Activated CD8-positive, alpha-beta memory T cell treated with anti-CD3 and anti-CD28 coated beads, Interleukin-2, amount 50 U/mL, for 24 hours (primary cell): ENCODE data around the gene ST3GAL2.

Source experiments
- DNase-seq: peaks from one replicate; pipeline ENCODE4 v3.0.0-alpha.2; 2020; ENCODE audit errors: extremely low read depth

Gene ST3GAL2

DNA sequence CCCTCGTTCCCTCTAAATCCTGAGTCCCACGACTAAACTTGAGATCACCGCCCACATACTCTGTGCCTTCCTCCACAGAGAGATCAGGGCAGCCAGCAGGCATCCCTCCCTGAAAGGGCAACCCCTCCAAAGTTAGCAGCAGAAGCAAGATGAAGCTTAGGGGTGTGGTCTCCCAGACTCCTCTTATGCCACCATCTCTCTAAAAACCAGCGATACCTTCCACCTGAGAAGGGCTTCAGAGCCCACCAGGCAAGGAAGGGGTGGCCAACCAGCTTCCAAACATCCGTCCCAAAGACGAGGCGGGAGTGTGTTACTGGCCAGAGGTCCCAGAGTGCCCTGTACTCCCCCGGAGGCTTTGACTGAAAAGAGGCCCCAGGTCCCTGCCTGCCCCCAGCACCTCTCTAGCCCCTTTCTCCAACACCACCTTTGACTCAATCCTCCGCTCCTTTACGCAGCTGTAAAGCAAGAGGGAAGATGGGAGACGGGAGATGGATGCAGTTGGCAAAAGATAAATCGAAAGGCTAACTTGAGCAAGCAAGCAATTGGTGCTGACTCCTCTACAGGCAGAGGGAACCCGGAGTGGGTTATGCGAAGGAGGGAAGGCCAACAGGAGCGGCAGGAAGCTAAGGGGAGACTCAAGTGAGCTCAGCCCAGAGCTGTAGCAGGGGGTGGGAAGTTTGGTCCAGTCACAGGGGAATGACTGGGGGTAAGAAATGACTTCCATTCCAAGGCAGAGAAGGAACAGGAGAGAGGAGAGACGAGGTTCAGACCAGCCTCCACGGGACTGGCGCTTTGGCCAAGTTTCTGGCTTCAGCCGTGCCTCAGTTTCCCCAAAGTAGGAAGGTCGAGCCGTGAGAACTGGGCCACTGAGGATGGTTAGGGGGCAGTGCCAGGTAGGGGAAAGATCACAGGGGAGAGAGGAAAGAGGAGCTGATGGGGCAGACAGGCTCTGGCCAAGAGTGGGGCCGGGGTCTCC lies 1.0 kb downstream of the ST3GAL2 start:
- no peak for DNase-seq

DNA sequence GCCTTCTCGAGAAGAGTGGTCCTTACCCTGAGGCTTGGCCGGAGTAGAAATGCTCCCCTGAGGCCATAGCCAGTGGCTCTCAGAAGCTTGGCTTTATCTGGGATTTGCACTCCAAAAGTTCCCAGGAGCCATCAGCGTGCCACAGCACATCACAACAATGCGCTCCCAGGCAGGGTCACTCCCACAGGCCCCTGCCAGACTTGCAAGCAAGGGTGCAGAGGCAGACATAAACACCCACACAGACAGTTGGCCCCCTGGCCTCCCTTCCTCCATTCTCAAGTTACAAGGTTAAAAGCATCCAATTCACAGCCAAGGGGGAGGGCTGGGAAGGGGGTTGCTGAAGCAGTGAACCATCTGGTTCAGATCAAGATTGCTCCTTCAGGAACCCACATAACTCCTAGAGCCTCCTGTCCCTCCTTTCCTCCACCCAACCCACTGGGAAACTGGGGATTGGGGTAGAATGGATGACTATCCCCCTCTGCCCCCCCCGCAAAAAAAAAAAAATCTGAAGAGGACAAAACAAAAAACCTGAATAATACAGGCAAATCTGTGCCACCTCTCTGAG lies 1.8 kb downstream of the ST3GAL2 start:
- DNase-seq = no peak

DNA sequence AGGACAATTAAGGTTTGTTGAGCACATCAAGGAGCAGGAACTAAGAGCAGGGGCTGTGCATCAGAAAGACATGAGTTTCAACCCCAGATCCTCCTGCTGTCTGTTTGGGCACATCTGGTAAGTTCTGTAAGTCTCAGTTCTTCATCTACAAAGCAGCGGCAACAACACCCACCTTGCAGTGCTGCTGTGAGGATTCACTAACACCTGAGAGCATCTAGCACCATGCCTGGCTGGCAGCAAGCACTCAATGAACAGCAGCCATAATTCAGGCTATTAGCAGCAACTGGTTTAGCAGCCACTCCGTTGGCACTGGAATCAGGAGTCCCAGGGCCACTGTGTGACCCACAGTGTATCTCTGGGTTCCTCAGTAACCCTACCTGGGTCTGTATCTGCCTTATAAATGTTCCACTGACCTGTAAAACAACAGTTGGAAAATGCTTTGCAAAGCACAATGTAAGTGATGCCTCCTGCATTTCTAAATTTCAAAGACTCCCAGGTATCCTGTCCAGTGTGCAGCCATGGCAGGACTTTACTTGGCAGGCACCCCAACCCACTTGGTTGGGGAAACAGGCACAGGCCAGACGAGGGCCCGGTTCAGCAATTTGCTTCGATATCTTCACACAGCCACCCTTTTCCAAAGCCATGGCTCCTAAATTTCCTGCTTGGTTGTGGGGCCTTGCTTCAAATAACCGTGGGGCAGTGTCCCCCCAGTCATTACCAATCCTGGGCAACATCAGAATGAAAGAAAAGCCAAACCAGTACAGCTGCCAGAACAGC lies 4.2 kb downstream of the ST3GAL2 start:
- DNase-seq = no peak

DNA sequence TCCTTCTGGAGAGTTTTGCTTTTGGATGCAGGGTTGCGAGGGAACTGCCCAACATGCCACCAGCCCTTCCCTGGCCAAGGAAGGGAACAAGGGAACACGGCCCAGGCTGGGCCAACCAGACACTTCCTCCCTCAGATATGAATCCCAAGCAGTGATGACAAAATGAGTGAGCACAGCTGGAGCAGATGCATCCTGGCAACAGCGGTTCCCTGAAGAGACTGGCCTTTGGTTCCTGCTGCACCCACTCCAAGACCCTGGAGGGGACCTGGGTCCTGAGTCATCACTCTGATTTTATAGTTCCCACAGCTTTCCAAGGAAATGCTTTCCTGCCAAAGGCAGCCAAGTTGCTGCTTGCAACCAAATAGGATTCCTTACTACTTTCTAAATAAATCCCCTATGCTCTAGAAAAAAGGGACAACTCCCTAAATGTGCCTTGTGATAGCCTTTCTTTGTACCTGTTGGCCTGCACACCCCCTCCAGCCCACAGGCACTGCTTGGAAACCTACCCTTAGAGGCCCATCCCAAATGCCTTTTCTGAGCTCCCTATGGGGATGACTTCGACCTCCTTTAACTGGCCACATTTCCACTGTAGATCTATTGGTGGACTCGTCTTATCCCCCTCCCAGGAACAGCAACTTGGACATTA lies 5.3 kb downstream of the ST3GAL2 start:
- no peak for DNase-seq

DNA sequence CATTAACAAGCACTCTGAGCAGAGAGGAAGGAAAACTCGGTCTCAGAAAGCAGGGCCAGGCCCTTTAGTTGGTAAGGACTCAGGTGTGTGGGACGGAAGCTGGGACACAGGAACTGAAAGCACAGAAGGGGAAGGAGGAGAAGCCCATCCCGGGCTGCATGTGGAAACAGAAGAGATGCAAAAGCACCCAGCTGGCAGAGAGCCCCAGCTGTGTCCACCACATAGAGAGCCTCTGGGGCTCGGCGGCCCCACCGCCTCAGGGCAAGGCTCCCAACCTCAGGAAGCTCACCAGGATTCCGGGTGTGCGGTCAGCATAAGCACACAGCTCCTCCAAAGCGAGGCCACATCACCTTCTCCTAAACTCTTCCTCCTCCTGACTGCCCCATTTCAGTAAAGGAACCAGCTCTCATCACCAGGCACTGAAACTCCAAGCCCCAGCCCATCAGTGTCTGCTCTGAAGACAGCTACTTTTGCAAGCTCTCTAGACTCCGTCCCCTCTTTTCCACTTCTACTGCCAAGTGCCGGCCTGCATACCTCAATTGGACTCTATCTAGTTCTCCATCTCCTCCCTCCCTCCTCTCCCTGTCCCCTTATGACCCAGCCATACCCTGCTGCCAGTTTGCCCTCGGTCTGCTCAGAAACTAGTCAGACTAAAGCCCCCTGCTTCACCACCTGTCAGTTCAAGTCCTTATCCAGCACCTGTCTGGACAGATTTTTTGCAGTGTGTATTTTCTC lies 6.0 kb downstream of the ST3GAL2 start:
- no peak for DNase-seq

DNA sequence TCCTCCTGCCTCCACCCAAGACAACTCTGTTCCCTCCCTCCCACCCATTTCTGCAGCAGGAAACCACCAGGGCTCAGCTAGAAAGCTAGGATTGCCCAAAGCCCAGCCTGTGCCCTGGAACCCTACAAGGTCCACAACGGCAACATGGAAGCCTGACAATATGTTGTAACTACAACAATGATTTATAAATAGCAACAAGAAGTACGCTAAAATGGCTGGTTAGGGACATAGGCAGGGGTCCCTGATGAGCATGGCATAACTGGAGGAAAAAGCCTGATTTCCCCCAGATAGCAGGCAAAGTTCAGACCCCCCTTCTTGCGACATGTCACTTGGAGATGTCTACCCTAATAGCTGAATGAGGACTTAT lies 6.6 kb downstream of the ST3GAL2 start:
- no peak for DNase-seq

DNA sequence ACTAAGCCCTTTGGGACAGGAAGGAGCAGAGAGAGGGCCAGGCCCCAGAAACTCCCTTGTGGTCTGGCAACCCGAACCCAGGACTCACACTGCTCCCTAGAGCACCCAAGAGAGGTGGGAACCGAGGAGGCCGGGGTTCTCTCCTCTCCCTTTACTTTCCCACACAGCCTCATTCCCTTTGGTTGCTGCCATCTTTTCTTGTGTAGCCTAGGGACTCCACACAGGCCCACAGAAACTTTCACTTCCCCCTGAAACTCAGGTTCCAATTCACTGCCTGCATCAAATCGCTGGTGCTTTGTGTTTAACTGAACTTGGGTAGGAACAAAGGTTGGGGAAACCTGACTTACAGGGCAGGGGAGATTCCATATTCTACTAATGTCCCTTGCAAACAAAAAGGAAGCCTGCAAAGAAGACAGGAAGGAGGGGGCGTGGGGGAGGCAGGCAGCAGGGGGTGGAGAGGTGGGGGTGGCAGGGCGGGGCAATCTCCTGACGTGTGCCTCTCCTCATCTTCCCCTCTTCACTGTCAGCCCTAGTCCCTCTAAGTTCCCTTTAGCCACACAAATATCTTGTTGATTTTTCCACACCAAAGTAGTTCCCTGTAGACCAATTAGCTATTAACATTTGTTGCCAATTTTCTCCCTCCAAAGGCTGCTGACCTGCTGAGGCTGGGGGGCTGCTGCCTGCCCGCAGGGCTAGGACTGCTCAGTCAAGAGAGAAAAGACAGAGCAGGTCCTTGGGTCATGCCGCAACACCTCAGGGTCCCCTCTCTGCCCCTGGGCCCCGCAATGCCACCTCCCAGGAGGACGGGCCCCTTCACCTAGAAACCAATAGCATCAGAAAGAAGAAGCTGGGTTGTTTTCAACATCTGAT lies 8.0 kb downstream of the ST3GAL2 start:
- no peak for DNase-seq

DNA sequence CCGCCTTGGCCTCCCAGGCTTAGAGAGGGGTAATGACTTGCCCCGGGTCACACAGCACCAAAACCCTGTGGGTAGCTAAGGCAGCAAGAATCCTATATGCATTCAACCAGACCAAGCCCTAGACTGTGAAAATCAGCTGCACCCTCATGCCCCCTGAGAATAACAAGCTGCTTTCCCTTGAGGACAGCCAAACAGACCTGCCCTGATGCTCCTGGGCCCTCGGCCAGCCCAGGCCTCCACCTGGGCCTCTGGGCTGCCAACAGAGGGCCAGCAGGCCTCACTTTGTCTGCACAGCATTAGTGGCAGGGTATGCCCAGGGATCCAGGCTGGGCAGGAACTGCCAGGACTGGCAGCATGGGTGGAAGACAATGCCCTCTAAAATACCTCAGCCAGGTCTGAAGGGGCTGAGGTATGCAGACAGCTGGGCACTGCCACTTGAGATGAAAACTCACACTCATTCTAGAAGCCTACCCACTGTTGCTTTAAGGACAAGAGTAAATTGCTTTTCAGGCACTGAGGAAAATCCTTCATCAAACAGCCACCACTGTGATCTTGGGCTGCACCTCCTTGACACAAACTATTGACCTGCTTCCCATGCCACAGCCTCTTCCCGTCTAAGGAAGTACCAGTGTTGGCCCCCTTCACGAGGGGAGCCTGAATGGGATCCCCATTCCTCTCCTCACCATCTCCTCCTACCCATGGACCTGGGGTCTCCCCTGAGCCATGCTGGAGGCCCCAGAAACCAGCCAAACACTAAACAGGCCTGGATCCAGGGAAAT lies 8.8 kb downstream of the ST3GAL2 start:
- no peak for DNase-seq

DNA sequence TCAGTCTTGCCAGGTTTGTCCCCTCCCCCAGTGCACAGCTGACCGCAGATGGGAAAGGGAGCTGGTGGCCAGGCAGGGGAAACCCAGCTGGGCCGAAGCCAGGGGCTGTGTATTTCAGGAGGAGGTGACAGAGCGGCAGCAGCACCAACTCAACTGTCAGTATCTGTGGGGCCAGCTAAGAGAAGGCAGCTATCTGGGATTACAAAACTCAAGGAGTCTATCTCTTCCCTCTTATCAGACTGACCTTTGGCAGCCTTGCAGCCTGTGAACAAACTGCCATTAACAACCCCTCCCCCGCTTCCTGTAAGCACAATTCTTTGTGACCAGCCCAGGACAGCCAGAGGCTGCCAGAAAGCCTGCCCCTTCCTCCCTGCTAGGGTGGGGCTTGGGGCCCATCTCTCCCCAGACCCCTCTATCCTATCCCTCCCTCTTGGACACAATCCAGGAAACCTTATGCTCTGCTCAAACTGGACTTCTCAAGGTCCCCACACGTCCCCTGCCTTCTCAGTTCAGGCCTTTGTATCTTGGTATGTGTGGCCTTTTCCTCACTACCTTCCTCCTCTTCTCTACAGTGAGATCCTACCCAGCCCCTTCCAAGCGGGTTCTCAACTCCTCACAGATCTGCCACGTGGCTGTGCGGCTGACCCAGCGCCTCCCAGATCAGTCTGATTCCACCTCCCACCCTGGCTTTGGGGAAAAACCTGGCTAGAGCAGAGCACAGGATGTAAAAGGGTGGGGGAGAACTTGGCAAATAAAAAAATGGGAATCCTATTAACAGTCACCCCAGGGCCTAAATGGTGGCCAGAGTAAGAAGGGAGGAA lies 10.5 kb downstream of the ST3GAL2 start:
- peak; percentile 24 for DNase-seq

DNA sequence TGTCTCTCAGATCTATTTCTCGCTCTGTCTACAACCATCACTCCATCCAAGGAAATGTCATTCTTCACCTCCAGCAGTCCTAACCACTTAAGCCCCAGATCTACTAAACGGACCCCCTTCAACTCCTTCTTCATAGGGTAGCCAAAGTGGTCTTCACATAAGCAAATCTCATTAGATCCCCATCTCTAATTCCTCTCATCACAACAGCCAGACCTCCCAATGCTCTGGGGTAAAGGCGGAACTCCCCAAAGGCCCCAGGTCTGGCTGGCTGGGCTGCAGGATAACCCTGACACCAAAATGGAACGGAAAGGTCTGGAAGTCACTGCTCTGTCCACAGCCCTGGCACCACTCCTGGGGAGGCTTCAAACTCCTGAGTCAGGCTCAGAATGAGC lies 11.1 kb downstream of the ST3GAL2 start:
- DNase-seq = no peak

DNA sequence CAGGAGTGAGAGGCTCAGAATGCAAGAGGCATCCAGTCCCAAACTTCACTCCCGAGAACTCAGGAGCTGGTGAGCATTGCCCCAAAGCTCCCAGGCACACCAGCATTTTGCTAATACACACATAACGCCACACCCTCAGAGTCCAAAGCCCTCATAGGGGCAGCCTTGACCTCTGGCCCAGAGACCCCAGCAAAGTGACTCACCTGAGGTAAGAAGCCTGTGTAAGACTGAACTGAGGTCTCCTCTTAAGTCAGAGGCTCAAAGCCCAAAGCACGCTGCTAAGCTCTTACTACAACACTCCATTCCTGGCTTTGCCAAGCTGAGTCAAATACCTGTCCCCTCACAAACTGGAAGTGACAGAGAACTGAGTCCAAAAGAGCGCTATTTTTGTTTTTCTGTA lies 16.4 kb downstream of the ST3GAL2 start:
- DNase-seq = no peak

DNA sequence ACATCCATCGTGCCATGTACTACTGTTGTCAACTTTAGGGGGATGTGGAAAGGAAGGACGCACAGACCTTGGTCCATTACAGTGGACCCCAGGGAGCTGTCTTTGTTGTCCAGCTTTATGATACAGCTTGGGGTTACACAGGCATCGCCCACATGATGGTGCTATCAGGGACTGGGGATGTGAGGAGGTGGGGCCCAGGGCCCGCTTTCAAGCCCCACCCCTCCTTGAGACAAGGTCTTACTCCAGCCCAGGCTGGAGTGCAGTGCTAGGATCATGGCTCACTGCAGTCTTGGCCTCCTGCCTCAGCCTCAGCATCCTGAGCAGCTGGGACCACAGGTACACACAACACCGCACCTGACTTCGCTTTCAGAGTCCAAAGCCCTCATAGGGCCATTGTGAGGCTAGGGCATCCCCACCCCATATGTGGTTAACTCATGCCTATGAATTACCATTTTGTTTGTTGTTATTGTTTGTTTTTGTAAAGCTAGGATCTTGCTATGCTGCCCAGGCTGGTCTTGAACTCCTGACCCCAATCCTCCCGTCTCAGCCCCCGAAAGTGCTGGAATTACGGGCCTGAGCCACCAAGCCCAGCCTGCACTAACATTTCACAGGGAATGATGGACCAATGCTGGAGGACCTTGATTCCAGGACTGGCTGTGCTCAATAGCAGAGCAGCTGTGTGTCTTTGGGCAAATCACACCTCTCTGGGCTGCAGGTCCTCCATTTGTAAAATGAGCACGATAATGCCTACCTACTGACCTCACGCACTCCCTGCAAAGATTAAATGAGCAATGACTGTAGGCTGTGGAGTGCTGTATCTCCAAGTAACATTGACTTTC lies 17.2 kb downstream of the ST3GAL2 start:
- DNase-seq = no peak

DNA sequence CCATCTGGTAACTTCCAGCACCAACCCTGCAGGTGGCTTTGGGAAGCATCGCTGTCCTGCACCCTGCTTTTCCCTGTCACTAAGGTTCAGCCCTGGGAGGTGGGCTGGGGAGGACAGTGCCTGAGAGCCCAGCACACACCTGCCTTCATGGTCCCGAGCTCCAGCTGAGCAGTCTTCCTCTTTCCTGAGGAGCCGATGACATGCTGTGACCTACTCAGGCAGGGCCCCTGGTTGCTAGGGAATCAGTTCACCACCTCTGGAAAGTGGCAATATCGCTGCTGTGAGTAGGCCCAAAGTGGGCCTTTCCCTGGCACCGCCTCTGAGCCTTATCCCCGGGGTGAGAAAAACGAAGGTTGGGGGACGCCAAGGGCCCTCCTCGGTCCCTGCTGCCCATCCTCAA lies 17.9 kb downstream of the ST3GAL2 start:
- no peak for DNase-seq

DNA sequence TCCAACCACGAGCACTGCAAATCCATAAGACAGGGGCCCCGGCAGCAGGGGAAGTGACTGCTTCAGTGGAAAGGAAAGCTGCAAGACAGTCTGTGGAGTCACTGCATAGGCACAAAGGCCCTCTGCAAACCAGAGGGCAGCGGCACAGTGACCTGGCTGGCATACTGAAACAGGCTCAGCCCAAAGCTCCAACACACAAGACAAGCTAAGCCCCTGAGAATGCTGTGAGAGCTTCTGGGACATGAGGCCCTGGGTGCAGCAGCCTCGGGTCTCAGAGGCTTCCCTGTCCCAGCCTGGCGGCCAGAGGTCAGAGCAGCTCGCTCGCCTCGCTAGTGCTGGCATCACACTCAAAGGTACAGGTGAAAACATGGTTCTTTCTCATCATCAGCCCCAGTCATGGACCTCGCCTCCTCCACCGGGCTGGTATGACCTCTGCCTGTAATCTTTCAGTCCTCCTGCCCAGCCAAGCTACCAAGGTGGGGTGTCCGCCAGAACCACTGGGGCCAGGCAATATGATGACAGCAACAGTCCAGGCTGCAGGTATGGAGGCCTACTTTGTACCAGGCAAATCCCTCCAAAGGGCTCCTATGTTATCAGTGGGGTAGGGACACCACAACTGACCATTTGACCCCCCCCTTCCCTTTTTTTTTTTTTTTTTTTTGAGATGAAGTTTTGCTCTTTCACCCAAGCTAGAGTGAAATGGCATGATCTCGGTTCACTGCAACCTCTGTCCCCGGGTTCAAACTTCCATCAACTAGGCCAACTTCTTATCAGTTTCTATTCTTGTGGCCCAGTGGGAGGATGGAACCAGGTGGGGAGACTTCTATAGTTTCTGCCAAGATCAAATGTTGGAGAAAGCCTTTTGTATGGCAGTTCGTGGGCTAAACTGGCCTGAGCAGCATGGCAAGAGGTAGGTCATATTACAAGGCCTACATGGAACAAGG lies 19.2 kb downstream of the ST3GAL2 start:
- DNase-seq = no peak

DNA sequence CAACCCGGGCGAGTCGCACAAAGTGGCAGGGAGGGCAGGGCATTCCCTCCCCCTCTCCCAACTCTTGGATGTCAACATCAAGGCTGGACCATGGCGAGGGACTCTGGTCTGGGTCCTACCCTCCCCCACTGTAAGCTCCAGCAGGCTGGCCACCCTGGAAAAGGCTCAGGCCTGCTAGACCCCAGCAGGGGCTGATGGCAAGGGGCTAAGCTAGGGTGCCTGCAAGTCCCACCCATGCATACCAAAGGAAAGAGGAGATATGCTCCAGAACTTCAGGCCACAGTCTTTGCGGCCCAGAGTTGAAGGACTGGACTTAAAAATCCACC lies 19.9 kb downstream of the ST3GAL2 start:
- DNase-seq = no peak

DNA sequence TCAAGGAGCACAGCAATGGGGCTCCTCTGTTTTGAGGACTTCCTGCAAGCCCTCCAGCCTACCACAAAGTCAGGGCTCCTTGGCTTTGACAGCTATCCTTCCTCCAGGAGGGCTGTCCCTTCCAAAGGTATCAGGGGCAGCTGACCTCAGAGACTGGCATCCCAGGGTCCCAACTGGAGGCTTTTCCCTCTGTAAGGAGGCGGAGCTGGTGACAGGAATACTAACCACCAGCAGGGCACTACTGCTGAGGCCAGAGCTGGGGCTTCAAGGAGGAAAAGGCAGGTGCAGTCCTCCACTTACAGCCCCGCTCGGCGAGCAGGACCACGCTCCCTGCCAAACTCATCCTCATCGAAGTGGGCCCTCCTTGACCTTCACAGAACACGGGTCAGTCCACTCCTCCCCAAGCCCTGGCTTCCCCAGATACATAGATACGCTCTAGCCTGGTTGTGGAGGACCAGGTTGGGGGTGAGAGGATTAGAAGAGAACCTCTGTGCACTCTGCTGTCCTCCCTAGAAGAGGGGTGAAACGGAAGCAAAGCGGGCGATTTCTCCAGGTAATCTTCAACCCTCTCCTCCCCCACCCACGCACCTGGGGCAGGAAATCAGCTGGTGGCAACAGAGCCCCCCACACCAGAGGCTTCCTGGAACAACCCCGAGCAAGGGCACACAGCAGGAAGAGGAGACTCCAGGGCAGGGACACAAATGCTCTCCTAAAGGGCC lies 20.5 kb downstream of the ST3GAL2 start:
- DNase-seq = no peak
